HepG2 (cell line): ENCODE data around the gene DNAJC8. TPM values are rescaled to one million over a fixed set of nuclear protein-coding genes. Genes with fewer than 3 reads are reported as not detected.

Experiments used
- ATAC-seq: fragments of 200-7000 bp; cut with Tn5 transposase; 3 replicates; pipeline ENCODE4 v1.9.1; 2020; ENCODE audit warnings: mild to moderate bottlenecking, moderate library complexity
- BruUV-seq: library from RNA; stranded (reverse); fragments of 400-500 nt; replicated peaks from 2 replicates; lab custom pipeline; 2021; lab: Mats Ljungman, UMichigan
- CTCF ChIA-PET: fragments of 300-600 bp; formaldehyde crosslinking; extraction: SDS; loops from one replicate; lab custom pipeline; 2021; ENCODE audit warnings: low total read pairs, inconsistent platforms, low intra/inter-chr PET ratio; lab: Yijun Ruan, JAX
- POLR2A ChIA-PET: fragments of 350-600 bp; sonication (Branson Sonifier 250); formaldehyde crosslinking; loops from one replicate; lab custom pipeline; 2020; ENCODE audit warnings: antibody characterized with exemption, inconsistent platforms; lab: Yijun Ruan, JAX
- DNase-seq: peaks from one replicate; pipeline ENCODE4 v3.0.0-alpha.2; 2015; ENCODE audit warnings: low spot score
- FAIRE-seq: peaks from 3 replicates; lab custom pipeline; 2011; peaks lifted over from hg19 to GRCh38; lab: Jason Lieb, UNC
- H2AFZ ChIP-seq: one replicate; pipeline ENCODE4 v1.6.1; 2011; ENCODE audit warnings: low read length, inconsistent platforms
- H3K27ac ChIP-seq: fragments of 300-600 bp; 3 replicates; pipeline ENCODE4 v1.8.0; 2011; ENCODE audit warnings: mixed run types, mild to moderate bottlenecking, mixed read lengths, low read length, inconsistent platforms; ENCODE audit not compliant: insufficient read depth; ENCODE audit errors: extremely low read length
- H3K27me3 ChIP-seq, 2 experiments: fragments of 200-600 bp in 1 of 2; 2 replicates in 1 of 2; 3 replicates in 1 of 2; pipeline versions ENCODE4 v1.6.0 to v1.8.0; 2011; ENCODE audit warnings: low read length in 2 of 2, mild to moderate bottlenecking in 2 of 2, moderate library complexity in 2 of 2, inconsistent platforms in 1 of 2; ENCODE audit not compliant: insufficient read depth in 2 of 2, control insufficient read depth in 1 of 2
- H3K36me3 ChIP-seq, 2 experiments: fragments of 200-600 bp in 1 of 2; replicated peaks in 1 of 2; 2 replicates in 1 of 2; 3 replicates in 1 of 2; pipeline versions ENCODE4 v1.5.1 to v1.8.0; 2011; ENCODE audit warnings: low read length in 2 of 2, inconsistent platforms in 1 of 2; ENCODE audit not compliant: insufficient read depth in 2 of 2, control insufficient read depth in 1 of 2
- H3K4me1 ChIP-seq: 2 replicates; pipeline ENCODE4 v1.5.1; 2012; ENCODE audit warnings: low read length, inconsistent platforms; ENCODE audit not compliant: insufficient read depth
- H3K4me2 ChIP-seq: 2 replicates; pipeline ENCODE4 v1.6.0; 2011; ENCODE audit warnings: low read depth, low read length, inconsistent platforms
- H3K4me3 ChIP-seq, 3 experiments: fragments of 200-600 bp in 1 of 3; sonication (generic), shearing (Covaris generic) in 1 of 3; replicated peaks in 1 of 3; 2 replicates each; pipeline ENCODE4 v1.5.1; 2011 to 2016; ENCODE audit warnings: low read length in 3 of 3, inconsistent platforms in 2 of 3, low read depth in 2 of 3, mild to moderate bottlenecking in 2 of 3, control low read depth in 1 of 3, mixed read lengths in 1 of 3; ENCODE audit not compliant: insufficient read depth in 1 of 3
- H3K79me2 ChIP-seq: one replicate; pipeline ENCODE4 v1.6.1; 2011; ENCODE audit warnings: low read length, inconsistent platforms; ENCODE audit not compliant: insufficient read depth
- H3K9ac ChIP-seq: 2 replicates; pipeline ENCODE4 v1.6.0; 2011; ENCODE audit warnings: mild to moderate bottlenecking, low read depth, low read length, inconsistent platforms; ENCODE audit not compliant: insufficient read depth
- H3K9me3 ChIP-seq: 2 replicates; pipeline ENCODE4 v1.5.1; 2012; ENCODE audit warnings: mild to moderate bottlenecking, low read length
- H4K20me1 ChIP-seq: 2 replicates; pipeline ENCODE4 v1.6.0; 2011; ENCODE audit warnings: inconsistent platforms, mild to moderate bottlenecking, low read length, moderate library complexity; ENCODE audit not compliant: insufficient read depth
- MAF1 ChIP-seq: sonication (generic); formaldehyde crosslinking; IDR thresholded peaks from 2 replicates; pipeline ENCODE4 v1.5.0; 2020; ENCODE audit warnings: missing genetic modification reagents, borderline replicate concordance
- PATZ1 ChIP-seq: sonication (generic); formaldehyde crosslinking; IDR thresholded peaks from 2 replicates; pipeline ENCODE4 v1.4.0; 2020; ENCODE audit warnings: missing genetic modification reagents
- ZMYM3 ChIP-seq: sonication (generic); formaldehyde crosslinking; IDR thresholded peaks from 2 replicates; pipeline ENCODE4 v1.5.1; 2020; ENCODE audit warnings: mild to moderate bottlenecking, missing genetic modification reagents
- ZNF121 ChIP-seq: sonication (generic); formaldehyde crosslinking; IDR thresholded peaks from 2 replicates; pipeline ENCODE4 v1.5.0; 2020; ENCODE audit warnings: mild to moderate bottlenecking, missing genetic modification reagents
- ZNF3 ChIP-seq: IDR thresholded peaks from 2 replicates; pipeline ENCODE4 v1.7.0; 2017; ENCODE audit warnings: inconsistent platforms
- ZNF460 ChIP-seq: sonication (generic); formaldehyde crosslinking; IDR thresholded peaks from 2 replicates; pipeline ENCODE4 v1.5.1; 2020; ENCODE audit warnings: missing genetic modification reagents, mild to moderate bottlenecking, borderline replicate concordance
- ZNF609 ChIP-seq: sonication (generic); formaldehyde crosslinking; IDR thresholded peaks from 2 replicates; pipeline ENCODE4 v1.4.0; 2020; ENCODE audit warnings: mild to moderate bottlenecking, missing genetic modification reagents, borderline replicate concordance
- WGBS: methylation state at CpG from one replicate; pipeline ENCODE4 v1.1.6; 2017; ENCODE audit warnings: low lambda C conversion rate; 5-methylcytosine and 5-hydroxymethylcytosine counted together
- in situ Hi-C: cut with HindIII; loops from 2 replicates; pipeline ENCODE4 v1.10.0; 2017; ENCODE audit warnings: low pct_unique_long_range_greater_than_20kb; ENCODE audit not compliant: extremely low pct_ligation_motif_present
- intact Hi-C: fragments of 100-400 bp; cut with micrococcal nuclease; formaldehyde crosslinking; loops from one replicate; pipeline ENCODE4 v1.10.0; 2022; ENCODE audit not compliant: unreplicated experiment
- polyA plus RNA-seq, 8 experiments: library from polyadenylated mRNA; depleted of rRNA in 3 of 8; stranded (reverse) in 7 of 8; unstranded in 1 of 8; fragments of >200 nt; fragmentation: Illumina TruSeq in 4 of 8; extraction: Trizol in 4 of 8; gene quantifications; 2 replicates each; pipeline versions ENCODE4 v1.2.1 to v1.2.3, GENCODE V29; 2011 to 2016; ENCODE audit warnings: low read depth in 4 of 8, missing spikeins in 1 of 8, mixed read lengths in 1 of 8; ENCODE audit not compliant: insufficient read depth in 1 of 8
- total RNA-seq, 5 experiments: library from RNA; depleted of rRNA; stranded (reverse); fragments of >200 nt; fragmentation: Illumina TruSeq; extraction: Trizol; gene quantifications; 2 replicates each; pipeline ENCODE4 v1.2.3, GENCODE V29; 2016; ENCODE audit warnings: low read depth in 1 of 5
- TF ChIP-seq, protein P1 (sequence below): sonication (generic); formaldehyde crosslinking; IDR thresholded peaks from 2 replicates; pipeline ENCODE4 v1.5.0; 2020; ENCODE audit warnings: mild to moderate bottlenecking, missing genetic modification reagents
- TF ChIP-seq, protein P2 (sequence below): sonication (generic); formaldehyde crosslinking; IDR thresholded peaks from 2 replicates; pipeline ENCODE4 v1.9.0; 2022; ENCODE audit warnings: missing genetic modification reagents, mild to moderate bottlenecking, borderline replicate concordance

DNAJC8 gene
- total and polyA plus RNA-seq, 2 of the 13 experiments (the other 11 are each of a cell fraction or from before 2014, with no cell fraction given), result 54.5 to 126 TPM

DNA sequence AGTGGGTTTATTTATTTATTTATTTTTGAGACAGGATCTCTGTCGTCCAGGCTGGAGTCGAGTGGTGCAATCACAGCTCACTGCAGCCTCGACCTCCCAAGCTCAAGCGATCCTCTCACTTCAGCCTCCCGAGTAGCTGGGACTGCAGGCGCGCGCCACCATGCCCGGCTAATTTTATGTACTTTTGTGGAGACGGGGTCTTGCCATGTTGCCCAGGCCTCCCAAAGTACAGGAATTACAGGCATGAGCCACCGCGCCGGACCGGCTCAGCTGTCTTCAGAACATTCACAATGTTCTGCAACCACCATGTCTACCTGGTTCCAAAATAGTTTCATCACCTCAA lies 406 bp upstream of the DNAJC8 start:
- peaks cover 37% of the 10 kb centered on the region for H3K4me1 ChIP-seq
- H4K20me1 ChIP-seq, result no peaks in the 10 kb centered on the region
- H2AFZ ChIP-seq, result no peak overlapping the region
- peak overlapping the region; percentile 83 for H3K27ac ChIP-seq
- H3K36me3 ChIP-seq, result peaks cover 0 to 15% of the 10 kb centered on the region in 2 experiments; a peak in 4 of 5 replicates
- H3K9me3 ChIP-seq, result no peaks in the 10 kb centered on the region
- peak overlapping the region; percentile 90 for H3K4me2 ChIP-seq
- no peak for ATAC-seq
- WGBS, result 64% methylated on average over 12 of the region's 14 CpGs
- DNase-seq, result no peak
- H3K9ac ChIP-seq, result peak overlapping the region; percentile 95
- in situ Hi-C loops (loop anchor here (25.0 kb wide), 1 partner anchor 354 kb away; the partner anchor contains the start of gene RAB42), intact Hi-C loops (no loop called here)
- peaks cover 0 to 2% of the 10 kb centered on the region in 2 experiments; a peak in 1 of 5 replicates for H3K27me3 ChIP-seq
- BruUV-seq, result no TSS peak
- TF ChIP-seq ZNF460 (CRISPR knock-in tag) (0 out of 2 replicates have a peak, but pooled peaks have one; percentile 45), ZNF121 (peak; percentile 90), ZNF3 (CRISPR knock-in tag) (0 out of 2 replicates have a peak, but pooled peaks have one; percentile 12), ZNF609 (0 out of 2 replicates have a peak, but pooled peaks have one; percentile 21), ZMYM3 (CRISPR knock-in tag) (peak; percentile 55; the same call in 1 of the 2 replicates), MAF1 (CRISPR knock-in tag) (no peak), PATZ1 (no peak)
- TF ChIP-seq, protein P1, sequence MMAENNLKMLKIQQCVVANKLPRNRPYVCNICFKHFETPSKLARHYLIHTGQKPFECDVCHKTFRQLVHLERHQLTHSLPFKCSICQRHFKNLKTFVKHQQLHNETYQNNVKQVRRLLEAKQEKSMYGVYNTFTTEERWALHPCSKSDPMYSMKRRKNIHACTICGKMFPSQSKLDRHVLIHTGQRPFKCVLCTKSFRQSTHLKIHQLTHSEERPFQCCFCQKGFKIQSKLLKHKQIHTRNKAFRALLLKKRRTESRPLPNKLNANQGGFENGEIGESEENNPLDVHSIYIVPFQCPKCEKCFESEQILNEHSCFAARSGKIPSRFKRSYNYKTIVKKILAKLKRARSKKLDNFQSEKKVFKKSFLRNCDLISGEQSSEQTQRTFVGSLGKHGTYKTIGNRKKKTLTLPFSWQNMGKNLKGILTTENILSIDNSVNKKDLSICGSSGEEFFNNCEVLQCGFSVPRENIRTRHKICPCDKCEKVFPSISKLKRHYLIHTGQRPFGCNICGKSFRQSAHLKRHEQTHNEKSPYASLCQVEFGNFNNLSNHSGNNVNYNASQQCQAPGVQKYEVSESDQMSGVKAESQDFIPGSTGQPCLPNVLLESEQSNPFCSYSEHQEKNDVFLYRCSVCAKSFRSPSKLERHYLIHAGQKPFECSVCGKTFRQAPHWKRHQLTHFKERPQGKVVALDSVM (CRISPR knock-in tag), result peak; percentile 69; the same call in 1 of the 2 replicates
- TF ChIP-seq, protein P2, sequence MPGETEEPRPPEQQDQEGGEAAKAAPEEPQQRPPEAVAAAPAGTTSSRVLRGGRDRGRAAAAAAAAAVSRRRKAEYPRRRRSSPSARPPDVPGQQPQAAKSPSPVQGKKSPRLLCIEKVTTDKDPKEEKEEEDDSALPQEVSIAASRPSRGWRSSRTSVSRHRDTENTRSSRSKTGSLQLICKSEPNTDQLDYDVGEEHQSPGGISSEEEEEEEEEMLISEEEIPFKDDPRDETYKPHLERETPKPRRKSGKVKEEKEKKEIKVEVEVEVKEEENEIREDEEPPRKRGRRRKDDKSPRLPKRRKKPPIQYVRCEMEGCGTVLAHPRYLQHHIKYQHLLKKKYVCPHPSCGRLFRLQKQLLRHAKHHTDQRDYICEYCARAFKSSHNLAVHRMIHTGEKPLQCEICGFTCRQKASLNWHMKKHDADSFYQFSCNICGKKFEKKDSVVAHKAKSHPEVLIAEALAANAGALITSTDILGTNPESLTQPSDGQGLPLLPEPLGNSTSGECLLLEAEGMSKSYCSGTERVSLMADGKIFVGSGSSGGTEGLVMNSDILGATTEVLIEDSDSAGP (CRISPR knock-in tag), result peak; percentile 98; the same call in 1 of the 2 replicates
- H3K79me2 ChIP-seq, result peaks cover 63% of the 10 kb centered on the region
- peak overlapping the region; percentile 47 to 92 (median 88) for H3K4me3 ChIP-seq
- ChIA-PET CTCF (no interaction called here), POLR2A (no interaction called here)
- FAIRE-seq, result no peak
